Esophagus squamous epithelium (tissue), 5 donors: ENCODE measurements around the gene ZHX3. TPM values are rescaled to one million over a fixed set of nuclear protein-coding genes. Genes with fewer than 3 reads are reported as not detected.

Source experiments
- DNase-seq: peaks from one replicate; lab custom pipeline; 2025; lab: John Stamatoyannopoulos, UW
- H3K27ac ChIP-seq, 4 donors: fragments of 200-600 bp; sonication (generic); one replicate each; pipeline ENCODE4 v1.5.1; 2016 to 2019; ENCODE audit warnings: mild to moderate bottlenecking in 1 of 4
- H3K27me3 ChIP-seq, 4 donors: fragments of 200-600 bp; sonication (generic); 1 replicate in 3 of 4; 2 replicates in 1 of 4; pipeline versions ENCODE4 v1.5.1 to v1.6.0; 2017 to 2021; ENCODE audit warnings: antibody characterized with exemption in 1 of 4
- H3K36me3 ChIP-seq, 3 donors: fragments of 200-600 bp; sonication (generic); one replicate each; pipeline ENCODE4 v1.5.1; 2016 to 2019
- H3K4me1 ChIP-seq, 3 donors: fragments of 200-600 bp; sonication (generic); one replicate each; pipeline ENCODE4 v1.5.1; 2017 to 2019
- H3K4me3 ChIP-seq, 4 donors: fragments of 200-600 bp; sonication (generic); 1 replicate in 3 of 4; 2 replicates in 1 of 4; pipeline ENCODE4 v1.5.1; 2016 to 2019; ENCODE audit warnings: mild to moderate bottlenecking in 2 of 4, moderate library complexity in 1 of 4
- H3K9me3 ChIP-seq, 3 donors: fragments of 200-600 bp; sonication (generic); one replicate each; pipeline ENCODE4 v1.5.1; 2016 to 2019
- CTCF ChIP-seq, 6 experiments: fragments of 450-650 bp in 4 of 6; fragments of 200-600 bp in 2 of 6; sonication (generic) in 2 of 6; IDR thresholded peaks; one replicate each; pipeline ENCODE4 v1.5.1; 2016 to 2019; ENCODE audit warnings: antibody characterized with exemption in 6 of 6, mild to moderate bottlenecking in 4 of 6, moderate library complexity in 4 of 6
- POLR2A ChIP-seq, 4 donors: fragments of 450-650 bp; IDR thresholded peaks; one replicate each; pipeline ENCODE4 v1.6.1; 2017; ENCODE audit warnings: antibody characterized with exemption in 4 of 4, mild to moderate bottlenecking in 4 of 4, moderate library complexity in 3 of 4
- WGBS, 2 donors: methylation state at CpG; one replicate each; pipeline ENCODE4 v1.1.5; 2018; 5-methylcytosine and 5-hydroxymethylcytosine counted together
- intact Hi-C: fragments of 100-400 bp; cut with DNase I; formaldehyde crosslinking; loops from one replicate; pipeline ENCODE4 v1.15.0; 2022
- total RNA-seq, 4 donors: library from RNA; depleted of rRNA; stranded (reverse); fragments of >200 nt; gene quantifications; one replicate each; pipeline ENCODE4 v1.1.0, GENCODE V29; 2016
- donor health status: DM: yes; HTN: yes; CAD: no.

ZHX3 gene
- total RNA-seq, 4 donors from 2014 or later = 13.6 to 30.3 (median 15.5) TPM

DNA sequence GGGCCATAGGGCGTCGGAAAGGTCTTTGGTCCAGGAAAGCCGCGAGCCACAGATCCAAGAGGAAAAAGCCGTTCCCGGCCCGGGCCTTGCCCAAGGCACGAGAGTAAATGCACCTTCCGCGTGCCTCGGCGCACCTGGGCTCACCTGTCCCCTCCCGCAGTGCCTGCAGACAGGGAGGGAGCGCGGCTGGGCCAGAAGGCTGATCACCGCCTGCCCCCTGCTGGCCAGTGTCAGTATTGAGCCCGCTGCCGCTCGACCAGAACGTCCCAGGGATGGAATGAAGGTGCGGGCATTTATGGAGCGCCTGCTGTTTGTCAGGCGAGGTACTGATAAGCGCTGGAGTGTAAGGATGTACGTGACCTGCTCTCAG lies 22.4 kb upstream of the ZHX3 start:
- no peaks in the 10 kb centered on the region for H3K27me3 ChIP-seq
- peaks cover 19 to 70% (median 38%) of the 10 kb centered on the region in 3 donors for H3K4me1 ChIP-seq
- 0 to 8% methylated on average over 4 to 16 of the region's 25 CpGs for WGBS, 2 donors
- H3K4me3 ChIP-seq = peak overlapping the region; percentile 47 to 70 (median 56)
- no peak for DNase-seq
- no peaks in the 10 kb centered on the region for H3K36me3 ChIP-seq
- no peak for TF ChIP-seq POLR2A (IDR thresholded peaks at IDR 0.05)
- peak; percentile 82 to 100 (median 99) for TF ChIP-seq CTCF (IDR thresholded peaks at IDR 0.05)
- peak overlapping the region; percentile 92 to 94 (median 93) for H3K27ac ChIP-seq
- intact Hi-C loops = loop anchor here (5.0 to 10.0 kb wide), 5 partner anchors 57 to 368 kb away; partner anchors contain the start of gene PLCG1
- no peaks in the 10 kb centered on the region for H3K9me3 ChIP-seq

DNA sequence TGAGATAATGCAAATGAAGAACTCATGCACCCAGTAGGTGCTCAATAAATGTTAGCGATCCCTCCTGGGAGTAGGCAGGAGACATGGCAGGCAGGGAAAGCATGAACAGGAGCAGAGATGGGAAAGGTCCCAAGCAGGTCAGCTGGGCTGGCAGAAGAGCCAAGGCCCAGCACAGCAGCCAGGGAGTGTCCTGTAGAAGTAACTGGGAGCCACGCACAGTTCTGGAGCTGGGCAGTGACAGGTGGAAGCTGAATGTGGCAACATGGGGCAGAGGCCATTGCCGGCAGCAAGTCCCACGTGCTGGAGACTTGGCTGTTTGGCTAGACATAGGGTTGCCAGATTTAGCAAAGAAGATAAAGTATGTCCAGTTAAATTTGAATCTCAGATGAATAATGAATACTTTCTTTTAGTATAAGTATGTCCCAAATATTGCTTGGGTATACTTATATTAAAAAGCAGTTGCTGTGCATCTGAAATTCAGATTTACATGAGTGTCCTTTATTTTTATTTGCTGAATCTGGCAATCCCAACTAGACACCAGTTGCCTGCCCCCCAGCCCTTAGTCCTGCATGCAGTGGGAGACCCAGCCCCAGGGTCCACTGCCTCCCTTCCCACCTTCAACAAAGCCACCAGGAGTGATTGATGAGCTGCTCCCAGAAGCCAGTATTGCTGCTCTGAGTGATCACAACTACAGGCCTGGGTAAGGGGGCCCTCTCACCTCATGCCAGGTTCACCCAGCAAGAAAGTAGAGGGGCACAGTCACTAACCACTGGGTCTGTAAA lies 19.4 kb upstream of the ZHX3 start:
- TF ChIP-seq POLR2A (IDR thresholded peaks at IDR 0.05) (no peak), CTCF (IDR thresholded peaks at IDR 0.05) (no peak)
- H3K9me3 ChIP-seq = no peaks in the 10 kb centered on the region
- 87 to 89% methylated on average over 4 of the region's 4 CpGs for WGBS, 2 donors
- H3K27me3 ChIP-seq = no peaks in the 10 kb centered on the region
- H3K36me3 ChIP-seq = no peaks in the 10 kb centered on the region
- DNase-seq = no peak
- peaks cover 9 to 49% (median 29%) of the 10 kb centered on the region in 3 donors for H3K4me1 ChIP-seq
- H3K4me3 ChIP-seq = no peak overlapping the region
- intact Hi-C loops = loop anchor here (10.0 kb wide), 1 partner anchor 202 kb away; the partner anchor contains the start of gene PLCG1
- no peak overlapping the region for H3K27ac ChIP-seq

- Histone ChIP-seq H3K4me1 (peaks cover 0 to 36% (median 17%) of the 10 kb centered on the region in 3 donors), H3K27ac (peak overlapping the region in 3 of 4 donors; percentile 71 to 80 (median 74)), H3K4me3 (no peak overlapping the region), H3K9me3 (no peaks in the 10 kb centered on the region), H3K36me3 (no peaks in the 10 kb centered on the region), H3K27me3 (no peaks in the 10 kb centered on the region)
- WGBS, 2 donors = 90% methylated on average over 1 of the region's 1 CpG; no CpG with 5 or more reads in 1 of the 2 donors
- TF ChIP-seq CTCF (IDR thresholded peaks at IDR 0.05) (no peak), POLR2A (IDR thresholded peaks at IDR 0.05) (no peak)
- DNase-seq = no peak
- intact Hi-C loops = loop anchor here (10.0 kb wide), 1 partner anchor 201 kb away; the partner anchor contains the start of gene PLCG1
Measured at GRCh38 chr20:41335591-41335990, 18.1 kb upstream of the ZHX3 start.

GRCh38 chr20:41334443-41335421 lies 17.2 kb upstream of the ZHX3 start:
- peaks cover 0 to 33% (median 15%) of the 10 kb centered on the region in 3 donors for H3K4me1 ChIP-seq
- DNase-seq = no peak
- no peaks in the 10 kb centered on the region for H3K9me3 ChIP-seq
- H3K27me3 ChIP-seq = no peaks in the 10 kb centered on the region
- H3K4me3 ChIP-seq = no peak overlapping the region
- no peaks in the 10 kb centered on the region for H3K36me3 ChIP-seq
- no peak for TF ChIP-seq CTCF (IDR thresholded peaks at IDR 0.05)
- TF ChIP-seq POLR2A (IDR thresholded peaks at IDR 0.05) = no peak
- intact Hi-C loops = loop anchor here (10.0 kb wide), 1 partner anchor 200 kb away; the partner anchor contains the start of gene PLCG1
- peak overlapping the region; percentile 53 to 80 (median 72) for H3K27ac ChIP-seq
- 76 to 83% methylated on average over 9 to 10 of the region's 15 CpGs for WGBS, 2 donors
